HUES64 (cell line): Measurements from ENCODE around the gene LDB3.

Source experiments
- H3K27ac ChIP-seq: 2 replicates; pipeline ENCODE4 v1.7.0; 2013; ENCODE audit warnings: low read depth, low read length, inconsistent platforms
- H3K27me3 ChIP-seq: 2 replicates; pipeline ENCODE4 v1.6.1; 2013; ENCODE audit warnings: mild to moderate bottlenecking, low read length; ENCODE audit not compliant: insufficient read depth
- H3K36me3 ChIP-seq: 2 replicates; pipeline ENCODE4 v1.6.1; 2013; ENCODE audit warnings: mild to moderate bottlenecking, low read length; ENCODE audit not compliant: insufficient read depth
- H3K4me1 ChIP-seq: 2 replicates; pipeline ENCODE4 v1.6.1; 2013; ENCODE audit warnings: mild to moderate bottlenecking, low read length, moderate library complexity; ENCODE audit not compliant: insufficient read depth
- H3K4me3 ChIP-seq: 2 replicates; pipeline ENCODE4 v1.5.1; 2013; ENCODE audit warnings: mild to moderate bottlenecking, low read length, moderate library complexity
- H3K9ac ChIP-seq: 2 replicates; pipeline ENCODE4 v1.6.1; 2013; ENCODE audit warnings: mild to moderate bottlenecking, low read depth, low read length
- H3K9me3 ChIP-seq: 2 replicates; pipeline ENCODE4 v1.6.1; 2013; ENCODE audit warnings: low read depth, low read length; ENCODE audit not compliant: insufficient read depth
- WGBS: fragments of 150-250, 120-280 bp; methylation state at CpG from one replicate; pipeline ENCODE4 v1.1.7; 2013; ENCODE audit warnings: missing lambda C conversion rate; 5-methylcytosine and 5-hydroxymethylcytosine counted together

LDB3 gene

DNA sequence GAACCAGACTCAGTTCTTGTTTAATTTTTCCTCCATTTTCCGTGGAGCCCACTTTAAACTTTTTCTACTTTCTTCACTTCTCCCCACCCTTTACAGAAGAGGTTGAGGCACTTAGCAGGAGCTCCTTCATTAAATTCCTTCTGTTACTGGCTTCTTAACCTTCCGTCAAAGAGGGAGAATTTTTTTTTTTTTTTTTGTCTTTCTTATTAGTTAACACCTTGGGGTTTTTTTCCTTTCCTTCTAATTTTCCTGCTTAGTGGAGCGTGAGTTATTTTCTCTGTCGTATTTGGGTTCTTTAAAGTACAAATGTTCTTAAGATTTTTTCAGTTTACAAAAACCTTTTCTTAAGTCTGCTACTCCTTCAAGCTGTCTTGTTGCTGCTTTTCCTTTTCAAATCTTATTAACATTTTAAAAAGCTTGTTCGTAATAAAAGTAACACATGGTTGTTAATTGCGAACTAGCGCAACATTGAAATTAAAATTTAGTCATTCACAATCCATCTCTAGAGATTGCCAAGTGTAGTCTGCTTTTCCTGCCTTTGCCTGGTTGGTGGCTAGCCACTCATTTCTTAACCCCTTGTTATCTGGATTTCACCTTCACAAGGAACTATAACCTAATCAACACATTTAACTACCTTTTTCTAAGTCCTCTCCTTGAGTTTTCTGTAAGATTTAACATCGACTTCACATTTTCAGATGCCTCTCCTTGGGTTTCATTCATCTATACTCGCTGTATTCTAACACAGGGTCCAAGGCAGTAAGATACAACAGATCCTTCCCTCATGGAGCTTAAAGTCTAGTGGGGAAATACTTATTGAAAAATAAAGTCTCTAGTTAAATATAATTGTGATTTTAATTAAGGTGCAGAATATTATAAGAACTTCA, 90.1 kb downstream of the LDB3 start:
- Histone ChIP-seq H3K27ac (peak overlapping the region; percentile 89; the same call in 1 of the 2 replicates), H3K4me3 (peak overlapping the region; percentile 98), H3K27me3 (no peaks in the 10 kb centered on the region), H3K4me1 (peaks cover 41% of the 10 kb centered on the region), H3K9me3 (no peaks in the 10 kb centered on the region), H3K9ac (peak overlapping the region; percentile 90), H3K36me3 (no peaks in the 10 kb centered on the region)
- WGBS: 0% methylated on average over 6 of the region's 9 CpGs

DNA sequence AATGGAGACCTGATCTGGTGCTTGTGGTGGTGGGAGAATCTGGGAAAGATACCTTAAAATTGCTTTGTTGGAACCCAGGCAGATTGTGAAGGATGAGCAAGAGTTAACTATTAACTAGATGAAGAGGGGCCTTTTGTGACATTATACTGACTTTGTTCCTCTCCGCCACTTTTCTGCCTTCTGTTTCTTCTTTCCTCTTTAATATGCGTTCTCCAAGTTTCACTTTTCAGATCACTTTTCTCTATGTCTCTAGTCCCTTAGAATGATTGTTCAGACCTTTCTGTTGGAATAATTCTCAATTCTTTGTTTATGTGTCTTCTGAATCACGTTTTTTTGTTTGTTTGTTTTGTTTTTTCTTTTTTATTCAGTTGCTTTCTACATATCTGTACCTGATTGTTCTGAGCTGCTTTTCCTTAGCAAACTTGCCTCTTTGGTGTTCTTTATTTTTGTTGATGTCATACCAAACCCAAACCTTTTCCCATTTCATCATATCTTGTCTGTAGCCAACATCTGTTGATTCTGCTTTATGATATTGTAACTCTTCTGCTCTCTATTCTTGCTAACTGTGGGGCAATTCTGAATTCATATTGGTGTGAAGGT, 90.9 kb downstream of the LDB3 start:
- peak overlapping the region; percentile 98 for H3K4me3 ChIP-seq
- H3K27ac ChIP-seq: no peak overlapping the region

GRCh38 chr10:86763404-86763803, 95.1 kb downstream of the LDB3 start:
- Histone ChIP-seq H3K4me3 (no peak overlapping the region), H3K27me3 (no peaks in the 10 kb centered on the region), H3K27ac (no peak overlapping the region), H3K9me3 (no peaks in the 10 kb centered on the region), H3K36me3 (no peaks in the 10 kb centered on the region), H3K4me1 (peaks cover 47% of the 10 kb centered on the region), H3K9ac (no peak overlapping the region)
- 93% methylated on average over 4 of the region's 5 CpGs for WGBS

More for the DNA sequence above, 90.9 kb downstream of the LDB3 start:
- no peaks in the 10 kb centered on the region for H3K27me3 ChIP-seq
- no peaks in the 10 kb centered on the region for H3K9me3 ChIP-seq
- H3K36me3 ChIP-seq: no peaks in the 10 kb centered on the region
- peaks cover 37% of the 10 kb centered on the region for H3K4me1 ChIP-seq
- peak overlapping the region; percentile 20; the same call in 1 of the 2 replicates for H3K9ac ChIP-seq
- WGBS: 5% methylated on average over 2 of the region's 3 CpGs

DNA sequence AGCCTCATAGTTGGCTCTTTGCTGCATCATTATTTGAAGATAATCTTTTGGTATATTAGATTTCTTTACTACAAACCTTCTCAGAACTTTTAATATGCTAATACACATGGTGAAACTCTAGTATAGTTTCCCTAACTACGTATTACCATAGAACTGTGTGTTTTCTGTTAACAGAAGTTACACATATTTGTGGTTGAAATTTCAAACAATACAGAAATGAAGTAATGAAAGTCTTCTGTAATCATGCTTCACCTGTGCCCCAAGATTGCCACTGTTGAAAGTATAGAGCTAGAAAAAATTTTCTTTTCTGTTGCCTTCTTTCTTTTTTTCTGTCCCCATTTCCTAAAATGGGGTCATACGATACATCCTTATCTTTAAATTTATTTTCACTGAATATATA, 97.2 kb downstream of the LDB3 start:
- Histone ChIP-seq H3K36me3 (no peaks in the 10 kb centered on the region), H3K9me3 (no peaks in the 10 kb centered on the region), H3K4me3 (no peak overlapping the region), H3K4me1 (peaks cover 56% of the 10 kb centered on the region), H3K27me3 (no peaks in the 10 kb centered on the region), H3K27ac (no peak overlapping the region), H3K9ac (no peak overlapping the region)
- WGBS: no CpG with 5 or more reads among the region's 2 CpGs

DNA sequence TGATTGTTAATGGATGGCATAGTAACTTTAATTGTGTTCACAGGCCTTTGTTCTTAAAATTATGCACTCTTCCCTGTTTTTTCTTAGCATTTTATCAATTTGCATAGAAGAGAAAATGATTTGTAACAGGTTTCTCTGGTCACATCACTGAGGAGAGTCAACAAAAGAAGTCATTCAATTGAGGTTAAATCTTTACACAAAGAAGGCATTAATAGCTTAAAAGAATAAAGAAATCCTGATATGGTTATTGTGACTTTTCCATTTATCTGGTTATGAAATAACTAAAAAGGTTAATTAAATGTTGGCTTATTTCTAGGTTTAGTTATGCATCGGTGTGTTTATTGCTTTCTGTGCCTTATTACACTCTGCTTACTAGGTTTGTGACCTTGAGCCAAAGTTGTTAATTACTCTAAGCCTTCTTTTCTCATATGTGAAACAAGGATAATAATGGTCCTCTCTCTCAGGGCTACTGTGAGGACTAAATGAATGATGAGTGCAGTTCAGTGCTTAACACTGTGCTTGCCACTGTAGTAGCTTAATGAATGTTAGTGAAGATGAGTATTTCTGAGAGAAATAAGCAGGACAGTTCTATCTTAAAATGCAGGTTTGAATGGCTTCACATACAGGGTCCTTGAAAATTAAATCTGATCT, 100.2 kb downstream of the LDB3 start:
- Histone ChIP-seq H3K27ac (no peak overlapping the region), H3K4me3 (no peak overlapping the region), H3K9me3 (no peaks in the 10 kb centered on the region), H3K9ac (no peak overlapping the region), H3K27me3 (no peaks in the 10 kb centered on the region), H3K36me3 (no peaks in the 10 kb centered on the region), H3K4me1 (peaks cover 54% of the 10 kb centered on the region)
- WGBS: 78% methylated on average over 1 of the region's 1 CpG

DNA sequence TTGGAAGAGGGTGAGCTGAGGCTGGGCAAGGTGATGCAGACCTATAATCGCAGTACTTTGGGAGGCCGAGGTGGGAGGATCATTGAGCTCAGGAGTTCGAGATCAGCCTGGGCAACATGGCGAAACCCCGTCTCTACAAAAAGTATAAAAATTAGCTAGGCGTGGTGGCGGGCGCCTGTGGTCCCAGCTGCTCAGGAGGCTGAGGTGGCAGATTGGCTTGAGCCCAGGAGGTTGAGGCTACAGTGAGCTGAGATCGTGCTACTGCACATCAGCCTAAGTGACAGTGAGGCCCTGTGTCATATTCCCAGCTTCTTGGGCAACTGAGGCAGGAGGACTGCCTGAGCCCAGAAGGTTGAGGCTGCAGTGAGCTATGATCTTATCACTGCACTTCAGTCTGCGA, 101.7 kb downstream of the LDB3 start:
- Histone ChIP-seq H3K4me3 (no peak overlapping the region), H3K9me3 (no peaks in the 10 kb centered on the region), H3K36me3 (no peaks in the 10 kb centered on the region), H3K9ac (no peak overlapping the region), H3K27ac (no peak overlapping the region), H3K4me1 (peaks cover 61% of the 10 kb centered on the region), H3K27me3 (no peaks in the 10 kb centered on the region)
- WGBS: 90% methylated on average over 9 of the region's 10 CpGs

DNA sequence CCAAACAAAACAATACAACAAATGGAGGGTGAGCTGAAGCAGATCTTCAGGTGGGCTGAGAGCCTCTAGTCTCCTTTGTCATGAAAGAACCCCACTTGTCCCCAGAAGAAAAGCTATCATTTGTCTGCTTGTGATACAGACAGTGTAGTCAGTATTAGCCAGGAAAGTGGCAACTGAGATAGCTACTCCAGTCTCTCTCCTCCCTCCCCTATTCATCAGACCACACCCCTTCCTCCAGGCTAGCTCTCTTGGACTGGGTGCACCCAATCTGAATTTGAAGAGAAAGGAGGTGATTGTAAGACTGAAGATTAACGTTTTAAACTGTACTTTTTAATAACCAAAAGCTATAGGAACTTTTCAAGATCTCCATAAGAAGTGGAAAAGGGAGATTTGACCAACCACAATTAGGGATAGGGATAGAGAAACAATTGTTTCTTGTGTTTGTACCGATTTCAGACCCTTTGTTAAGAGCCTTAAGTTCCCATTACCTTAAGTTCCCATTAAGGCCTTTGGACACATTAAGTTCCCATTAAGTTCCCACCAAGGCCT, 102.2 kb downstream of the LDB3 start:
- Histone ChIP-seq H3K9me3 (no peaks in the 10 kb centered on the region), H3K4me3 (no peak overlapping the region), H3K4me1 (peaks cover 66% of the 10 kb centered on the region), H3K27me3 (no peaks in the 10 kb centered on the region), H3K27ac (no peak overlapping the region), H3K9ac (no peak overlapping the region), H3K36me3 (no peaks in the 10 kb centered on the region)
- WGBS: 78% methylated on average over 1 of the region's 2 CpGs

DNA sequence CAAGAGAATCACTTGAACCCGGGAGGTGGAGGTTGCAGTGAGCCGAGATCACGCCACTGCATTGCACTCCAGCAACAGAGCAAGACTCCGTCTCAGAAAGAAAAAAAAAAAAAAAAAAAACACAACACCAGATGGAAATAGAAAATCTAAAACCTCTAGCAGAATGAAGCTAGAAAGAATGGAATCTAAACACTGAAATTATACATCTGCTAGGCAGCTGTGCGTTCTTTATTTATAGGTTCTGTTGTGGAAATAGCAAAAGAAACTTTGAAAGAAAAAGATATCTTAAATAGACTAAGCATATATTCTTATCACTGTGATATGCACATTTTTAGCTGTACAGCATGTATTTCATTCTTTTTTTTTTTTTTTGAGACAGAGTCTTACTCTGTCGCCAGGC, 105.2 kb downstream of the LDB3 start:
- Histone ChIP-seq H3K36me3 (no peaks in the 10 kb centered on the region), H3K4me1 (peaks cover 58% of the 10 kb centered on the region), H3K27ac (no peak overlapping the region), H3K4me3 (no peak overlapping the region), H3K27me3 (no peaks in the 10 kb centered on the region), H3K9me3 (no peaks in the 10 kb centered on the region), H3K9ac (no peak overlapping the region)
- WGBS: 92% methylated on average over 4 of the region's 6 CpGs

- no peak overlapping the region for H3K4me3 ChIP-seq
- peaks cover 4% of the 10 kb centered on the region for H3K36me3 ChIP-seq
- no peaks in the 10 kb centered on the region for H3K27me3 ChIP-seq
- H3K4me1 ChIP-seq: peaks cover 42% of the 10 kb centered on the region
- H3K9me3 ChIP-seq: no peaks in the 10 kb centered on the region
- no peak overlapping the region for H3K9ac ChIP-seq
- peak overlapping the region; percentile 23 for H3K27ac ChIP-seq
- WGBS: 76% methylated on average over 6 of the region's 6 CpGs
Observed at GRCh38 chr10:86775056-86775869, 107.0 kb downstream of the LDB3 start.

GRCh38 chr10:86775870-86776180, 107.5 kb downstream of the LDB3 start:
- Histone ChIP-seq H3K9ac (no peak overlapping the region), H3K9me3 (no peaks in the 10 kb centered on the region), H3K4me3 (no peak overlapping the region), H3K36me3 (peaks cover 4% of the 10 kb centered on the region), H3K27me3 (no peaks in the 10 kb centered on the region), H3K27ac (peak overlapping the region; percentile 23; the same call in 1 of the 2 replicates), H3K4me1 (peaks cover 36% of the 10 kb centered on the region)
- WGBS: 71% methylated on average over 2 of the region's 3 CpGs
